GM19397 (cell line): Measurements from ENCODE around the gene ART1.

Experiments used
- ATAC-seq: cut with Tn5 transposase; IDR thresholded peaks from one replicate; pipeline ENCODE4 v1.9.1; 2021; ENCODE audit warnings: mild to moderate bottlenecking, moderate library complexity; ENCODE audit not compliant: unreplicated experiment

The ART1 gene

GRCh38 chr11:3710485-3711259 lies 65.7 kb downstream of the ART1 start:
- ATAC-seq, result no peak

DNA sequence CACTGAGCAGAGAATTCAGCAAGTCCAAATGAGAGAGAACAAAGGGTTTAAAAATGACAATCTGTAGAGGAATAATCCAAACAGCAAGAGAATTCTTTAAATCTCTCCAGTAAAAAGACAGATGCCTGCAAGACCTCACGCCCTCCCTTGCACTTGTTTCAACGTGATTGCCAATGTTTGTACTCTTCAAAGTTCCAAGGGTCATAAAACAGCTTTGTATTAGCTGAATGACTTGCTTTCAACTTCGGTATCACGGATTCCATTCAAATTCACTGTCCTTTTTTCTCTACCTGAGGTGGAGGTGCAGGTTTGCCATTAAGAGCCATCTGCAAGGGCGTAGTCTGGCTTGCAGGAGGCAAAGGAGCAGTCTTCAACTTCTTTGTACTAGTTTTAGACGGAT lies 67.3 kb downstream of the ART1 start:
- no peak for ATAC-seq
